A549 treated with Mapracorat at 1 μM for 4 hours (cell line): ENCODE results near the gene TH. TPM values are rescaled to one million over a fixed set of nuclear protein-coding genes. Genes with fewer than 3 reads are reported as not detected.

Source experiments
- total RNA-seq: library from RNA; stranded (reverse); fragments of 200-300 nt; extraction: Qiagen RNA extraction; gene quantifications from 5 replicates; pipeline ENCODE4 v1.2.3, GENCODE V29; 2022

The TH gene
- 0.11 to 0.35 TPM (median 0.22 TPM) in 3 of 5 replicates, not detected in the others for total RNA-seq

GRCh38 chr11:2171591-2172003, at the start of gene TH:
Gene TH (minus strand): TSS chr11:2171815. CDS start chr11:2171786, 29 bp downstream.

GRCh38 chr11:2160736-2161259, 10.8 kb downstream of the TH start, which contains the start of gene INS:
Gene INS (minus strand): TSS chr11:2161209. CDS start chr11:2160971, 238 bp downstream.

DNA sequence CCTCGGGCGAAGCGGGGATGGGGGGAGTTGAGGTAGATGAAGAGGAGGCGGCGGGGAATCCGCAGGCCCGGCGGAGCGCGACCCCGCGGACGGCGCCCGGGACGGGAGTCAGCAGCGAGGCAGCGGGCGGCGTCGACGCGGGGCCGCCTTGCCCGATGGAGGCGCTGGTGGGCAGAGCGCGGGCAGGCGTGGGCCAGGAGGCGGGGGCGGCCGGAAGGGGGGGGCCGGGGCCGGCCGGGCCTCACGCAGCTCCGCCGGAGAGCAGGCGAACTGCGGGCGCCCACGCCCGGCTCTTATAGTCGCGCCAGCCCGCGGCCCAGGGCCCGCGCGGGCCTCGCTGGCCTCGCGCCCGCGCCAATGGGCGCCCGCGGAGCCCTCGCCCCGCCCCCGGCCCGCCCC, 32.5 kb downstream of the TH start, which contains the start of gene IGF2:
Gene IGF2 (minus strand): TSS at position 267 of the 399 bp plus-strand sequence. CDS start 3,866 bp downstream, outside the sequence.

Other genes with a start within 250 kb of the TH start
- 142 to 159 TPM (median 154 TPM) in 5 replicates for gene MRPL23, start 224.5 kb downstream of the TH start, total RNA-seq
- gene H19, start 174.0 kb downstream of the TH start, total RNA-seq = 8.2 to 16.8 TPM (median 14.6 TPM) in 5 replicates
- 2.0 to 2.5 TPM (median 2.3 TPM) in 5 replicates for gene IGF2, start 32.4 kb downstream of the TH start, total RNA-seq
- gene INS, start 10.6 kb downstream of the TH start, total RNA-seq = not detected in 5 replicates
- 0.09 TPM in 1 of 5 replicates, not detected in the others for gene ASCL2, start 98.8 kb upstream of the TH start, total RNA-seq
- not detected in 5 replicates for gene C11orf21, start 130.1 kb upstream of the TH start, total RNA-seq
- not detected in 5 replicates for gene TSPAN32, start 130.2 kb upstream of the TH start, total RNA-seq
- 301 to 411 TPM (median 383 TPM) in 5 replicates for gene CD81, start 205.5 kb upstream of the TH start, total RNA-seq
- gene TSSC4, start 228.9 kb upstream of the TH start, total RNA-seq = 42.3 to 74.7 TPM (median 69.9 TPM) in 5 replicates